Measurements from ENCODE around the gene SORD. TPM values are rescaled to one million over a fixed set of nuclear protein-coding genes. Genes with fewer than 3 reads are reported as not detected.
"Not testable (repeated sequence)": the region's sequence is repeated elsewhere in the genome, so short reads cannot be mapped to it uniquely, and the experiment has no call there.

The SORD gene
- total and polyA plus RNA-seq, 11 donors = 3.4 to 16.7 (median 9.4) TPM

GRCh38 chr15:44988870-44989219 lies 34.1 kb upstream of the SORD start:
- ATAC-seq; H3K27ac ChIP-seq; intact Hi-C loops (cut with DNase I); H3K9me3 ChIP-seq; H3K4me3 ChIP-seq; DNase-seq; H3K36me3 ChIP-seq; H3K4me1 ChIP-seq; H3K27me3 ChIP-seq: not testable (repeated sequence)
- WGBS, 4 donors = 75 to 90% (median 89%) methylated on average over 2 to 4 of the region's 5 CpGs

- H3K4me3 ChIP-seq; H3K9me3 ChIP-seq; DNase-seq; ATAC-seq; H3K27me3 ChIP-seq; H3K4me1 ChIP-seq; H3K27ac ChIP-seq; H3K36me3 ChIP-seq; intact Hi-C loops (cut with DNase I): not testable (repeated sequence)
- WGBS, 4 donors = 81 to 87% (median 84%) methylated on average over 3 of the region's 3 CpGs
Measured at GRCh38 chr15:44997632-44998031, 25.4 kb upstream of the SORD start.

- no peaks in the 10 kb centered on the region for H3K36me3 ChIP-seq
- no peak overlapping the region for H3K4me3 ChIP-seq
- no peak overlapping the region for H3K27ac ChIP-seq
- DNase-seq (no peak), ATAC-seq (no peak)
- H3K9me3 ChIP-seq = no peaks in the 10 kb centered on the region
- intact Hi-C loops (cut with DNase I) = no loop called here
- TF ChIP-seq POLR2A (IDR thresholded peaks at IDR 0.05) = no peak
- no peak for TF ChIP-seq CTCF (IDR thresholded peaks at IDR 0.05)
- WGBS, 4 donors = 78 to 95% (median 84%) methylated on average over 2 of the region's 2 CpGs
- H3K27me3 ChIP-seq = no peaks in the 10 kb centered on the region
- H3K4me1 ChIP-seq = no peaks in the 10 kb centered on the region
Measured at GRCh38 chr15:44999105-44999504, 23.9 kb upstream of the SORD start.

- H3K4me1 ChIP-seq; H3K36me3 ChIP-seq; H3K27ac ChIP-seq; H3K27me3 ChIP-seq; H3K4me3 ChIP-seq; H3K9me3 ChIP-seq; intact Hi-C loops (cut with DNase I); ATAC-seq; DNase-seq: not testable (repeated sequence)
- WGBS, 4 donors = 30 to 86% (median 53%) methylated on average over 1 of the region's 1 CpG
Measured at GRCh38 chr15:45001180-45001579, 21.8 kb upstream of the SORD start.

- H3K27me3 ChIP-seq; intact Hi-C loops (cut with DNase I); H3K27ac ChIP-seq; ATAC-seq; H3K9me3 ChIP-seq; DNase-seq; H3K36me3 ChIP-seq; H3K4me1 ChIP-seq; H3K4me3 ChIP-seq: not testable (repeated sequence)
- 55 to 74% (median 65%) methylated on average over 2 of the region's 2 CpGs for WGBS, 4 donors
Measured at GRCh38 chr15:45003731-45004410, 19.1 kb upstream of the SORD start.

- DNase-seq; H3K27me3 ChIP-seq; intact Hi-C loops (cut with DNase I); H3K9me3 ChIP-seq; H3K27ac ChIP-seq; ATAC-seq; H3K4me3 ChIP-seq; H3K4me1 ChIP-seq; H3K36me3 ChIP-seq: not testable (repeated sequence)
- WGBS, 4 donors = 73 to 87% (median 78%) methylated on average over 4 to 5 of the region's 5 CpGs
Measured at GRCh38 chr15:45004590-45005175, 18.3 kb upstream of the SORD start.

- no peak for ATAC-seq
- Histone ChIP-seq H3K27ac (no peak overlapping the region), H3K9me3 (peaks cover 0 to 7% (median 0%) of the 10 kb centered on the region in 12 donors), H3K27me3 (no peaks in the 10 kb centered on the region), H3K4me3 (no peak overlapping the region), H3K4me1 (no peaks in the 10 kb centered on the region), H3K36me3 (no peaks in the 10 kb centered on the region)
- DNase-seq = no peak
- WGBS, 4 donors = 59 to 75% (median 67%) methylated on average over 2 of the region's 2 CpGs
- TF ChIP-seq CTCF (IDR thresholded peaks at IDR 0.05) (no peak), POLR2A (IDR thresholded peaks at IDR 0.05) (no peak)
- intact Hi-C loops (cut with DNase I) = no loop called here
Measured at GRCh38 chr15:45009046-45009445, 13.9 kb upstream of the SORD start.

- H3K4me3 ChIP-seq; ATAC-seq; H3K27me3 ChIP-seq; H3K27ac ChIP-seq; H3K4me1 ChIP-seq; intact Hi-C loops (cut with DNase I); DNase-seq; H3K9me3 ChIP-seq; H3K36me3 ChIP-seq: not testable (repeated sequence)
- 67 to 93% (median 88%) methylated on average over 1 of the region's 1 CpG for WGBS, 4 donors
Measured at GRCh38 chr15:45015114-45015513, 7.9 kb upstream of the SORD start.

GRCh38 chr15:45020222-45020900 lies 2.6 kb upstream of the SORD start:
- H3K27me3 ChIP-seq = peaks cover 0 to 18% (median 0%) of the 10 kb centered on the region in 9 donors
- not testable (repeated sequence) for ATAC-seq, H3K4me3 ChIP-seq, H3K9me3 ChIP-seq, H3K27ac ChIP-seq, DNase-seq, H3K36me3 ChIP-seq
- H3K4me1 ChIP-seq = peaks cover 0 to 18% (median 10%) of the 10 kb centered on the region in 12 donors
- 84 to 94% (median 90%) methylated on average over 6 to 9 of the region's 9 CpGs for WGBS, 4 donors
- intact Hi-C loops (cut with DNase I) = loop anchor here in 1 of 10 donors (10.0 kb wide), 1 partner anchor 46 kb away; no protein-coding TSS in a partner anchor
